ENCODE measurements around the gene FLOT1.

GRCh38 chr6:30741063-30741779, 1.3 kb downstream of the FLOT1 start:
- 0 out of 2 replicates have a peak, but pooled peaks have one; percentile 10 for TF ChIP-seq CTCF (conservative IDR thresholded peaks at IDR 0.05; ENCODE audit: low read length)
- no peak for TF ChIP-seq EZH2phosphoT487 (IDR thresholded peaks at IDR 0.05; ENCODE audit: borderline replicate concordance, low read depth, low read length)
